Measurements from ENCODE around the gene SORCS2.

The SORCS2 gene

DNA sequence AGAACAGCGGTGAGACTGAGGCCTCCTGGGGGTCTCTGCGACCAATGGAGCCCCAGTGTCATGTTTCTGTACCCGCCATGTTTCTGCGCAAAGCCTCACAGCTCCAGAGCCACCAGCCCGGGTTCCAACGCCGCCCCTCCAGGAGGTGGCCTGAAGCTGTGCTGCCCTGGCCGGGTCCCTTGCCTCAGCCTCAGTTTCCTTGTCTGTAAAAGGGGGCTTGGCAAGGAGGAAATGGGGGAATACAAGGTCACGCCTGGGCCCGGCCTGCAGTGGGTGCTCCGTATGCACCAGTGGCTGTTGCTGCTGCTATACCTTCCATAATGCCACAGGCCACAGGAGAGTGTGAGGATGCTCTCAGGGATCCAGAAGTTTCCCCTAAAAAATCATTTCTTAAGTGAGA is 517.8 kb downstream of the SORCS2 start:
- DNase-seq, result no peak

DNA sequence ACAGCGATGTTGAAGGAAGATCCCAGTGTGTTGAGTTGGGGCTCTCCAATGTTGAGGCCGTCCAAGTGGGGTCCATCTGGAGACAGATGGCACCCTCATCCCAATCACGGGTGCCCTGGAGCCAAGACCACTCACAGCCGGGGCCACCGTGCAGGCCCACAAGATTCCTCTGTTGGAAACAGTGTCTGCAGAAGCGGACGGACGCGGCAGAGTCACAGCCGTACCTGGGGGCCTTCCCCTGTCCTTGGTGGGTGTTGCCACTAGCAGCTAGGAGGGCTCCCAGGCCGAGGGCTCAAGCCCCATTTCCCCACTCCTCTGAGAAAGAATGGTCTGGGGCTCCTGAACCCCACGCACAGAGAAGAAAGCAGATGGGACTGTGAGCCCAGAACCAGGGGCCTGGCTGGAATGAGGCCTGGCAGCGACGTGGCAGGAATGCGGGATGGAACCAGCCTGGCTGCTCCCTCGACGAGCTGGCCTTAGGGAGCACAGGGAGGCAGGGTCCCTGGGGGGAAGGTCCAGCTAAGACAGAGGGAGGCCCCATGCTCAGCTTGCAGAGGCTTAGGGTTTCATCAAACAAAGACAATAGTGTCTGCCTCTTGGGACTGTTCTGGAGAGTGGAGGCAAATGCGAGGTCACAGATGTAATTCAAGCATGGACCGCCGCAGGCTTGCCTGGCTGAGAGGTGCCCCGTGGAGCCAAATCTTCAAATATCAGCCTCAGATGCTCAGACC is 518.4 kb downstream of the SORCS2 start:
- DNase-seq, result no peak

DNA sequence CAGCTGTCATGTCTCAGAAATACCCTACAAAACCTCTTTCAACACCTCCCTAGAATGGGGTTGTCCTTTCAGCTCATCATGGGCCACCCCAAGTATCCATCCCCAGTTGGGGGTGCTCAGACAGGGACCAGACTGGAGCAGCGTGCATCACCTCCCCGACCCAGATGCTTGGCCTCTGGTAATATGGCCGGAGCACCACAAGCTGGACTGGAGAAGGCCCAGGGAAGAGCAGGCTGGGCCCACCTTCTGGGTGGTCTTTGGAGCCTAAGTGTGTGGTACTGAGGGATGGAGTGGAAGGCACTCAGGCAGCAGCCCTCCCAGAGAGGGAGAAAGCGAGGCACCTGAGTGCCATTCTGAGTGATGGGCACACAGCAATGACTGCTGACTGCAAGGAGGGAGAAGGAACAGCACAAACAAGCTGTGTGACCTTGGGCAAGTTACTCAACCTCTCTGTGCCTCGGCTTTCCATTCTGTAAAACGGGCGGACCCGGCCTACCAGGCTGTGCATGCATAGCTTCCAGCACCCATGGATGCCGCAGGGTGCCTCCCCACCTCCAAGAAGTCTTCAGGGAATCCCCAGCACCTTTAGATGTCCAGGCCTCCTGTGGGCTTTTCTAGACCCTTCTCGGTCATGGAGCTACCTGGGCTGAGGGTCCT is 519.1 kb downstream of the SORCS2 start:
- no peak for DNase-seq

DNA sequence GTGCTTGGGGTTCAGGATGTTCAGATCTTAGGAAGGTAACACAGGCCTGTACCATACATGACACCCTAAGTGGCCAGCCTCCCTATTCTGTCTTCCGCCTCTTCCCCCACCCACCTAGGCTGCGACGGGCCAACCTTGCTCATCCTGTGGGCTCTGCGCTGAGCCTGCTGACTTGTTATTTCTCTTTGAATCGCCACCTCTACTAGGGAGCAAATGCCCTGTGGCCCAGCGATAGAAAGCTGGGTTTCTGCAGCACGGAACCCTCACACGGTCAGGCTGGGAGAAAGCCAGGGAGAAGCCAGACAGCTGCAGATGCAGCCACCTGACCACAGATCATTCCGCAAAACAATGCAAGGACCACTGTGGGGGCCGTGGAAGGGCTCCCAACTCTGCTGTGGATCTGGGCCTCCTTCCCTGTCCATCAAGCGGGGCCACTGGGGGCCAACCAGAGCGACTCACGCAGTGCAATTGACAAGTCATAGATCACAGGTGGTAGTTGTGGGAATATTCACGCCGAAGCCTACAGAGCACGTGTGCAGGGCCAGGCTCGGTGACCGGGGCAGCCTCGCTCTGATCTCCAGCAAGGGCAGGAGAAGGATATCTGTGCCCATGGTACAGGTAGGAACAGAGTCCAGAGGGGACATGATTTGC is 519.8 kb downstream of the SORCS2 start:
- DNase-seq, result no peak

DNA sequence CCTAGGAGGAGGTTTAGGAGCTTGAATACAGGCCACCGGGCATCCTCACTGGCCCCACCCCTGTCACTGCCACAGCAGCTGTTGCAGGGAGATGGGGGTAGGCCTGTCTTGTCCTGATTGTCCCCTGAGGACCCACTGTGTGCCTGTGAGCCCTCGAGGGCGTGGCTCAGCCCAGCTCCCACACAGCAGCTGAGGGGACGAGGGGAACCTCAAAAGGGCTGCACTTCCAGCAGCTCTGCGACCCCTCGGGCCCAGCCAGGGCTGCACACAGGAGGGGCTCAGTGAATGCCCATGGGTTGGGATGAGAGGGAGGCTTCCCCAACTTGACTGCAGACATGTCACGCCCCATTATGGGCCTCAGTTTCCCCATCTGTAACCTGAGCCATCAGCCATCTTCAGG is 521.4 kb downstream of the SORCS2 start:
- DNase-seq, result no peak

DNA sequence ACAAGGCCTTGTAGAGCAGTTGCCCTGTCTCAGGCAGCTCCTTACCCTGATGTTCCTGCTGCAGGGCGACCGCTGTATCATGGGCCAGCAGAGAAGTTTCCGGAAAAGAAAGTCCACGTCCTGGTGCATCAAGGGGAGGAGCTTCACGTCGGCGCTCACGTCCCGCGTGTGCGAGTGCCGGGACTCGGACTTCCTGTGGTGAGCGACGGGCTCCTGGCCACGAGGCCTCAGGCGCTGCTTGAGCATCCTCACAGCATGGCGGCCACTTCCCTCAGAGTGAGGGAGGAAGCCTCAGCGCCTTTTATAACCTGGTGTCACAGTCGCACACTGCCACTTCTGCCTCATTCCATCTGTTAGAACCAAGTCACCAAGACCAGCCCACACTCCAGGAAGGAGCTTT is 521.8 kb downstream of the SORCS2 start:
- DNase-seq, result no peak

DNA sequence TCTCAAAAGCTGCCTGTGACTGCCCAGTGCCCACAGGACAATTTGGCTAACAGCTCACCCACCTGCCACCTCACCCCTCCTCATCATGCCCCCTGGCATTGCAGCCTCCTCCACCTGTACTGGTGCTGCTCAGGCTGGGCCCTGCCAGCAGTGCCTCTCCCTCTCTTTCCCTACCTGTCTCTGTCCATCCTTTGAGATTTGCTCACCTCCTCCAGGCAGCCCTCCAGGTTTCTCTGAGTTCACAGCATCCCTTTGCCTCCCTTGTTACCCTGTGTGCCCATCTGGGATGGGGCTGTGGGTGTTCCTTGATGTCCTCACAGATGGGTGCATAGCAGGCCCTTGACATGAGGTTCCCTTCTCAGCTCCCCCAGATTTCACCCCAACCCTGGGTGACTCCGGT is 522.4 kb downstream of the SORCS2 start:
- DNase-seq, result no peak

DNA sequence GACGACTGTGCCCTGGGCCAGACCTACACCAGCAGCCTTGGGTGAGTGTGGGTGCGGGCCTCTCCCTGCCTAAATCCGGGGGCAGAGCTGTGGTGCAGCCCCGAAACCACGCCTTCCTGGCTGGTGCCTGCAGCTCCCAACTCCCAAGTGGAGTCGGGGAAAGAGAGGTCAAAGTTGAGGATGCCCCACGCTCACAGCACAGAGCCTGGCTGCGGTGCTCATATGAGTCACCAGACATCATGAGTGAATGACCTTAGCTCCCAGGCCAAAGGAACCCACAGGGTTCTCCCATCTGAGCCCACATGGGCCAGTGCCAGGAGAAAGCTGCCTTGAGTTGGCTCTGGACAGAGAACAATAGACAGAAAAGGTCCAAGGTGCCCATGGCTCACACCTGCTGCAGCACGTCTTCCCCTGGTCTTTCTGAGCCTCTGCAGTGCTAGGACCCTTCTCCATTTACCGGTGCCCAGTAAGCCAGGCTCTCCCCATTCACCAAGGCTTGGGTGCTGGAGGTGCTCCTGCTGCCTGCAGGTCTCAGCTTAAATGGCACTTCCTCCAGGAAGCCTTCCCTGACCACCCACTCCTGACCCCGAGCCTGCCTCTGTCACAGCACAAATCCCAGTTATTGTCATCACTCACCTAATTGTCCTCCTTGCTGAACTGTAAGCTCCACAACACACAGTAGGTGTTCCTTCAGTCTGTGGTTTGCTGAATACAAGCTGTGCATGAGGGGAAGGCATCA is 523.1 kb downstream of the SORCS2 start:
- DNase-seq, result no peak

DNA sequence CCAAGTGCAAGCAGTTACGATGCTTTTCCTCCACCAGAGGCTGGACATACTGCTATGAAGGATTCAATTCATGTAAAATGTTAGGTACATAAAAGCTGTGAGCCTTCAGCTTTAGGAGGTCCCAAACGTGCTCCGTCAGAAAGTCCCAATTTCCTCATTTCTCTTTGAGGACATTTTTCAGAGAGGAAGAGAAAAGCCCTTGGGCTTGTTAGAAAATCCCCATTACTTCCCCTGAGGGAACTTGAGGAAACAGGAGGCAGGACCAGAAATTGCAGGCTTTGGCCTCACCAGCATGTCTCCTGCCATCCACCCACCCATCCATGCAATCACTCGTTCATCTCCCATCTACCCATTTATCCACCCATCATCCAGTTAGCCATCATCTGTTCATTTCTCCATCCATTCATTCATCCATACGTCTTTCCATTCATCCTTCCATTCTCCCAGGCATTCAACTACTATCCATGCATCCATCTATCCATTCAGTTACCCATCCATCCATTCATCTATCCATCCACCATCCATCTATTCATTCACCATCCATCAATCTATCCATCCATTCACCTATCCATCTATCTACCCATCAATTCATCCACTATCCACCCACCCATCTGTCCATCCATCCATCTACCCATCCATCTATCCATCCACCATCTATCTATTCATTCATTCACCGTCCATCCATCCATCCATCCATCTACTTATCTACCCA is 523.8 kb downstream of the SORCS2 start:
- no peak for DNase-seq

DNA sequence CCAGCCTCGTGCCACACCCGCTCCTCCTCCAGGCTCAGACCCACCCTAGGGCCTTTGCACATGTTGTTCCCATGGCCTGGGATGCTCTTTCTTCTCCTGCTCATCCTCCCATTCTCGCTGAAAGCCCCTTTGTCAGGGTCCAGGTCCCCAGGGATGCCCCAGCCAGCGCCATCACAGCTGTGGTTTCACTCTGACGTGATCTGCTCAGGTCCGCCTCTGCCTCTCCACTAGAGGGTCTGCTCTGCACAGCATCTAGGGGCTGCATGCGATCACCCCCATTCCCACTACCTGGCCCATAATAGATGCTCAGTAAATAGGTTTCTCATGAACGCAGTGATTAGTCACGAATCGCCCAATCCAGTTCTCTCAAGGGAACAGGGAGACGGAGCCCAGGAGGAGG is 524.8 kb downstream of the SORCS2 start:
- no peak for DNase-seq

DNA sequence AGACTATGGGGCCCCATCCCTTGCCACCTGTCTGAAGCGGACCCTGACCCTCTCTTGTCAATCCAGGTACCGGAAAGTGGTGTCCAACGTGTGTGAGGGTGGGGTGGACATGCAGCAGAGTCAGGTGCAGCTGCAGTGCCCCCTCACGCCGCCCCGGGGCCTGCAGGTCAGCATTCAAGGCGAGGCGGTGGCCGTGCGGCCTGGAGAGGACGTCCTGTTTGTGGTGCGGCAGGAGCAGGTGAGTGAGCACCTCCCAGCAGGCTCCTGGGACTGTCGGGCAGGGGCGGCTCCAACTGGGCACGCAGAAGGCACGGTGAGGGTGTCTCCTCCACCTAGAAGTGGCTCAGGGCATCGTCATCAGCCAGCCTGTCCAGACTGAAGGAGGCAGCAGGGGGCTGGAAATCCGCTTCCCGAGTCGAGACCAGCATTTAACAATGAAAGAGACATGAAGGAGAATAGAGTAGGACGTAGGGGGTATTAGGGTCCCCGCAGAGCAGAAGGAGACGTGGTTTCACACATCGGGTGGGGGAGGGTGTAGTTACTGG is 525.7 kb downstream of the SORCS2 start:
- no peak for DNase-seq

DNA sequence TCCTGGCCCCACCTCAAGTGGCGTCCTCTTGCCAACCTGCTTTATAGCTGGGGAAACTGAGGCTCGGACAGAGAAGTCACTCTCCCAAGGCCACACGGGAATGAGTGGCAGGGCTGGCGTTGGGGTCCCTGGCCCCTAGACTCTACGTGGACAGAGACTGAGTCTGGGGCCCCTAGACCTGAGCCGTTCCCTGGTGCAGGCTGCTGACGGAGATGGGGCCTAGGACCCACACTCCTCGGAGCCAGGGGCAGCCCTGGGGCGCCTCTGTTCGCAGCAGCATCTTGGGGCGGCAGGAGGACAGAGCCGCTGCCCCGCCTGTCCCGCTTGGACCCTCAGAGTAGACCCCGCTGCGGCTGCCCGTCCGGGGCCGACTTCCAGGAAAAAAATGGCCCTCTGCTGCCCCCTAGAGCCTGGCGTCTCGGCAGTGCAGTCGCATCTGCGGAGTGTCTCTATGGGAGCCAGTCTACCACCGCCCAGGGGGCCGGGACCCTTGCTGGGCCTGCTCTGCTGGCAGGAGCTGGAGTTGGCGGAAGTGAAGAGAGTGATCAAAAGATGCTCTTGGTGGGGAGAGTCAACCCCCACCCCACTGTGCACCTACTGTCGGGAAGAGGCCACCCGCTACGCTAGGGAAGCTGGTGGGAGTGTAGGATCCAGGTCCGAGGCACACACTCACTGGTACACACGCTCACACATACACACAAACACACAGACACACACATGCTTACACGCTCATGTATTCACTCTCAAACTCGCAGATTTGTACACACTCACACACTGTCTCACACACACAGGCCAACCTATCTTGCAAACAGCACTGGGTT is 527.2 kb downstream of the SORCS2 start:
- peak; percentile 59 for DNase-seq

DNA sequence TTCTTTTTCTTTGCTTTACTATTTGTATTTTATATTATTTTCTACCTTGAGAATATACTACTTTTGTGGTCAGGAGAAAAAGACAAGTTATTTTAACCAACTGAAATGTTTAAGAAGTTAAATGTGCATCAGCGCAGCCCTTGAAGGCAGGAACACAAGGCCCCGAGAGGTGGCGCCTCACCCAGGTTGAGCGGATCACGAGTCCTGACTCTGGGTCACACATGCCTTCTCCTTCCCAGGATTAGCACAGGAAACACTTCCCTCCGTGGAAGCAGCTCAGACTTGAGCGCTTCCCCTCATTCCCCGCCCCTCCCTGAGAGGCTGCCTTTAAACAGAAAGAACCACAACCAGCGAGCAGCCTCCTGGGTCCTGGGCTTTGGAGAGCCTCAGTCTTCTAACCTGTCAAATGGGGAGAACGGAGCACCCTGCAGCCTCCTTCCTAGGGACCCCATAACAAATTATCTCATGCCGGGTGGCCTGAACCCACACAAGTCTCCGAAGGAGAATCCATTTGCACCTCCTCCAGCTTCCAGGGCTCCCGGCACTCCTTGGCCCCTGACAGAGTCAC is 529.7 kb downstream of the SORCS2 start:
- DNase-seq, result no peak

DNA sequence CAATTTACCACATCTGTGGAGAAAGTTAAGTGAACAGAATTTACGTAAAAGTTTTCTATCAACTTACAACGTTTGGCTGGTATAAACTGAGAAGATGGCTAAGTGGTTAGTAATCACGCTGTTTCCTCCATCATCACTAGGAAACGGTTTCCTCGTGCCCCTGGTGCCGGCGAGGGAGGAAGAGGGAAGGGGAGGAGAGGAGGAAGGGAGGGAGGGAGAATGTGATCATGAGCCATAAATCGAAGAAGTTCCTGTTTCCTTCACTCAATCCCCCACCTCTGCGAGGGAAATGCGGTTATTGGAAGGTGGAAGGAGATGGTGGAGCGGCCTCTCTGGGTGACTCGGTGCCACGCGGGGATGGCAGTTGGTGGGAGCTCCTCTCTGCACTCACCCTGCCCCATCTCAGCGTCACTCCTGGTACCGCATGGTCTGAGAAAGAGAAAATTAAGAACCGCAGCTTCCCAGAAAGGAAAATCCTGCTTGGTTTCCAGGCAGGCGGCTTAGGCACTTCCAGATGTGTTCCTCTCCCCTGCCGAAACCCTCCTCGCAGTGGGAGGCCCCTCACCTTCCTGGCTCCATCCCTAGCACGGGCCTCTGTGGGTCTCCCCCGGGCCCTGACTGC is 530.5 kb downstream of the SORCS2 start:
- DNase-seq, result no peak

DNA sequence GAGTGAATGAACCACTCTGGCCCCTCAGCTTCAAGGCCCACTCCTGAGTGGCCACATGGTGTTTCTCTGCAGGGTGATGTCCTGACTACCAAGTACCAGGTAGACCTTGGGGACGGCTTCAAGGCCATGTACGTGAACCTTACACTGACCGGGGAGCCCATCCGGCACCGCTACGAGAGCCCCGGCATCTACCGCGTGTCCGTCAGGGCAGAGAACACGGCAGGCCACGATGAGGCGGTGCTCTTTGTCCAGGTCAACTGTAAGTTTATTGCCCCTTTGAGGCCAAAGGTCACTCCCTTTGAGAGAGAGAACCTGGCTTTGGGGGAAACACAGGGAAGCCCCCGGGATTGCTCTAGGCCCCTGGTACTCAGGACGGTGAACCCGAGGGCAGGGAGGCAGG is 531.3 kb downstream of the SORCS2 start:
- no peak for DNase-seq

DNA sequence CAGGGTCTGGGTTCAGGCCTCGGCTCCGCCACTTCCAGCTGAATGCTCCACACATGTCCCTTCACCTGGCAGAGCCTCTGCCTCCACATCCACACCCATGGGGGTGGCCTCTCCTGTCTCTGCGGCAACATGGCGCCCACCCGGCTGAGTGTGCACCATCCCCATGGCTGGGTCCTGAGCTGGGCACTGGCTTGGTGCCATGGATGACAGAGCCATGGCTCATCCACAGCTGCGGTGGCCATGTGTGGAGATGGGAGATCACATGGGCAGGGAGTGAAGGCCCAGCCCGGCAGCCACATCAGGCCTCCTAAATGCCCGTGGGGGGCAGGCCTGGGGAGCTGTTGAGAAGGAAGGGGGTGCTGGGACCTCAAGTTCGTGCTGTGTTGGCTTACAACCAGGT is 533.6 kb downstream of the SORCS2 start:
- DNase-seq, result no peak

DNA sequence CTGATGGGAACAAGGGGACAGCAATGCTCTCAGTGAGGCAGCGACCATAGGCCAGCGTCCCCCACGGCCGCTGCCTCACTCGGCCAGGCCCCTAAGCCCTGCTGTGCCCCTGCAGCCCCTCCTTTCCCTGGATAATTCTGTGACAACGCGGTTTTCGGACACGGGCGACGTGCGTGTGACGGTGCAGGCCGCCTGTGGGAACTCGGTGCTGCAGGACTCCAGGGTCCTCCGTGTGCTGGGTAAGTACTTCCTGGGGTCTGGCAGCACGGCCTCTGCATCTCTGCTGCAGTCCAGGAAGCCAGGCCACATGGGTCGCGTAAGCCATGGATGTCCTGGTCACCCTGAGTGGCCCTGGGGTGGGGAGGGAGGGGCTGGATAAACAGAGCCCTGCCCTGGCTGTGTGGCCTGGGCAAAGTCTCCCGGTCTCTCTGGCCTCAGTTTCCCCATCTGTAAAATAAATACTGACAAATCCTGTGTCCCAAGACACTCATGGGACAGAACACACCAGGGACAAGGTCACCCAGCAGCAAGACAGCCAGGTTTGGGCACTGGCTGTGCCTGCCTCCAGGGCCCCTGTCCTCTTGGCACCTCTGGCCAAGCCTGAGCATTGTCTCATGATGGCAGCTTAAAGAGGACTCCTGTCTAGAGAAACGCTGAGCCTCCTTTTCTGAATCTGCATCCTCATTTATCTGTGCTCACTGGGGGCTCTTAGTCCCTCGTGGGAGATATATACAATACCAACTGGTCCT is 534.5 kb downstream of the SORCS2 start:
- no peak for DNase-seq

DNA sequence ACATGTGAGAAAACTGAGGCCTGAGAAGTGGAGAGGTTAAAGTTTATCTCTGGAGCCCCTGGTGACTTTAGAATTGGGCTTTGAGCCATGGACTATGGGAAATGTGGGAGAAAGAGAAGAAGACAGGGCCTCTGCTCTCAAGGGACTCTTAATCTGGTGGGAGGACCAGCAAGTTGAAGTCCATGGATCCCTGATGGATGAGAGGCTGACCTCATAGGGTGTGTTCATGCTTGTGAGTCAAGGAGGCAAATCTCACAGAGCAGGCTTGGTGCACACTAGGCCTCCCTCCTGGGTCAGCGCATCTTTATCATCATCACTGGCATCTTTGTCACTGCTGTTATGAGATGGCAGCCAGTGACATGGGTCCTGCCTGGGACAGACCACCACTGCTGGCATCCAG is 535.4 kb downstream of the SORCS2 start:
- DNase-seq, result no peak

DNA sequence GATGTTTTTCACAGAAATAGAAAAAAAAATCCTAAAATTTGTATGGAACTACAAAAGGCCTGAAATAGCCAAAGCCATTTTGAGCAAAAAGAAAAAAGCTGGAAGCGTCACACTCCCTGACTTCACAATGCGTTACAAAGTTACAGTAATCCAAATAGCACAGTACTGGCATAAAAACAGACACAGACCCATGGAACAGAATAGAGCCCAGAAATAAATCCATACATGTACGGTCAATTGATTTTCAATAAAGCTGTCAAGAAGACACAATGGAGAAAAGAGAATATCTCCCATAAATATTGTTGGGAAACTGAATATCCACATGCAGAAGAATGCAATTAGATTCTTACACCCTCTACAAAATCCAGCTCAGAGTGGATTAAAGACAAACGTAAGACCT is 539.1 kb downstream of the SORCS2 start:
- no peak for DNase-seq

DNA sequence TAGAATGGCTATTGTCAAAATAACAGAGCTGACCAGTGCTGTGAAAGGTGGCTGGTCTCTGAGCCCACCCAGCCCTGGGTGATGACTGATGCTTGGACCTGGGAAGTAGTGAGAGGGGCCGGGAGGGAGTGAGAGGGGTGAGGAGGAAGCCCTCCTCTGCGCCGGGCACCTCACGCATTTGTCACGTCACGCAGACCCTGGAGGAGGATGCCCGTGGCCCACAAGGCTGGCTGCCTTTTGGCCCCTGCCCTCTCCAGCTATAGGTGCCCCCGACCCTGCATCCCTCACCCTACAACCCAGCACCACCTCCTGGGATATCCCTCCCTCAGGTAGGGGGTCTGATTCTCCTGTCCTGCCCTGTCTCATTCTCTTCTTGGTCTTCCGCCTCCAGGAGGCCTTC is 539.9 kb downstream of the SORCS2 start:
- DNase-seq, result no peak
